GOT3 (cell line): ENCODE results near the gene SESN1.

Experiments
- DNase-seq: peaks from one replicate; lab custom pipeline; 2025; ENCODE audit warnings: mixed read lengths; lab: John Stamatoyannopoulos, UW

SESN1 gene

DNA sequence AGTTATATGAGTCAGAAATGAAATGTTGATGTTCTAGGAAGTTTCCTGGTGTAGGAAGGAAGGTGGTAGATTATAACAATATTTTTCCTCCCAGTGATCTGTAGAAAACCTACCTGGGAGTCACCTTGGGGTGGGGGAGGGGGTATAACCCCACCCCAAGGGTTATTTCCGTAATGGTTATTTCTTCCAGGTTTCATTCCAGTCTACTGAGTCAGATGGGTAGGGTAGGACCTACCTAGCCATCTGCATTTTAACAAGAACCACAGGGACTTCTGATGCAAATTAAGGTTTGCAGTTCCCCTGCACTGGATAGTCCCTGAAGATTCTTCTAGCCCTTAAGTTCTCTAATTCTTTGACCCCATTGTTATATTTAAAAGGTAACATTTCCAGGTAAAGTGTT is 157.5 kb downstream of the SESN1 start:
- no peak for DNase-seq
